ENCODE results near the gene UBA5. TPM values are rescaled to one million over a fixed set of nuclear protein-coding genes. Genes with fewer than 3 reads are reported as not detected.
"Not testable (repeated sequence)": the region's sequence is repeated elsewhere in the genome, so short reads cannot be mapped to it uniquely, and the experiment has no call there.

Gene UBA5
- 10 to 100 TPM; 35.4 to 39.2 TPM for total RNA-seq
- 39.3 TPM for polyA plus RNA-seq (2013, experiment 1 of 2)
- 40.1 TPM for polyA plus RNA-seq (2013, experiment 2 of 2)
- total RNA-seq: 32.7 to 119 (median 49.1) reads per million in 172 experiments

- no peaks in the 10 kb centered on the region for H3K9me3 ChIP-seq (ENCODE audit: control insufficient read depth in 1 of 2, insufficient read depth in 1 of 2, low read length in 2 of 2)
- no peak for TF ChIP-seq CTCF (IDR thresholded peaks at IDR 0.05)
- H3K27ac ChIP-seq (ENCODE audit: low read depth in 1 of 2, low read length in 2 of 2): peak within 1 kb of the TSS; percentile 41 to 62
- Mint-ChIP-seq H3K4me1 (ENCODE audit: low read depth) (peaks cover 77% of the 10 kb centered on the region), H3K4me3 (peak within 1 kb of the TSS; percentile 100), H3K9me3 (no peaks in the 10 kb centered on the region), H3K36me3 (ENCODE audit: low read depth) (peaks cover 31% of the 10 kb centered on the region), H3K27me3 (no peaks in the 10 kb centered on the region), H3K27ac (peak within 1 kb of the TSS; percentile 98)
- peaks cover 8% of the 10 kb centered on the region for H3K4me1 ChIP-seq (ENCODE audit: insufficient read depth, low read length)
- DNase-seq (peak; percentile 48 to 86 (median 62)), ATAC-seq (ENCODE audit: poor library complexity) (peak; percentile 93)
- no peaks in the 10 kb centered on the region for H3K27me3 ChIP-seq (ENCODE audit: control insufficient read depth in 1 of 2, insufficient read depth in 2 of 2, low read length in 2 of 2)
- H3K36me3 ChIP-seq (ENCODE audit: insufficient read depth, low read length): no peaks in the 10 kb centered on the region
- POLR2A ChIA-PET: interaction anchor here (0.6 to 1.7 kb wide), 7 partner anchors 10 to 243 kb away, joined by 3 to 10 read pairs (median 4); partner anchors contain the start of genes DNAJC13 and NPHP3
- CTCF ChIA-PET: interaction anchor here (1.3 to 1.5 kb wide), 2 partner anchors 12 to 16 kb away, joined by 3 to 4 read pairs; no protein-coding TSS in a partner anchor
- intact Hi-C loops (cut with DNase I, micrococcal nuclease): loop anchor here in 1 of 2 experiments (5.0 kb wide), 4 partner anchors 57 to 1827 kb away; partner anchors contain the start of genes ANAPC13, CEP63 and DNAJC13
- peak within 1 kb of the TSS; percentile 93 for H3K4me3 ChIP-seq (ENCODE audit: low read length)
Measured at GRCh38 chr3:132660052-132660810, at the start of gene UBA5. Gene UBA5, plus strand, starts transcription at chr3:132660329. Its CDS starts 209 bp downstream, at chr3:132660538.

GRCh38 chr3:132615301-132615700 lies 44.8 kb upstream of the UBA5 start:
- POLR2A ChIA-PET: not testable (repeated sequence)

GRCh38 chr3:132615881-132616280 lies 44.2 kb upstream of the UBA5 start:
- Mint-ChIP-seq H3K4me1 (ENCODE audit: low read depth) (peaks cover 3% of the 10 kb centered on the region), H3K27ac (no peak overlapping the region), H3K36me3 (ENCODE audit: low read depth) (peaks cover 66% of the 10 kb centered on the region), H3K9me3 (peaks cover 2% of the 10 kb centered on the region), H3K4me3 (no peak overlapping the region), H3K27me3 (no peaks in the 10 kb centered on the region)
- no peak for DNase-seq
- CTCF ChIA-PET: interaction anchor here (1.3 kb wide), 1 partner anchor 28 kb away, joined by 3 read pairs; no protein-coding TSS in a partner anchor
- Histone ChIP-seq H3K4me3 (ENCODE audit: low read length) (no peak overlapping the region), H3K27me3 (ENCODE audit: control insufficient read depth in 1 of 2, insufficient read depth in 2 of 2, low read length in 2 of 2) (no peaks in the 10 kb centered on the region), H3K4me1 (ENCODE audit: insufficient read depth, low read length) (no peaks in the 10 kb centered on the region), H3K36me3 (ENCODE audit: insufficient read depth, low read length) (peaks cover 4% of the 10 kb centered on the region), H3K9me3 (ENCODE audit: control insufficient read depth in 1 of 2, insufficient read depth in 1 of 2, low read length in 2 of 2) (no peaks in the 10 kb centered on the region), H3K27ac (ENCODE audit: low read depth in 1 of 2, low read length in 2 of 2) (no peak overlapping the region)
- TF ChIP-seq CTCF (IDR thresholded peaks at IDR 0.05): no peak
- POLR2A ChIA-PET: no interaction called here
- no peak for ATAC-seq (ENCODE audit: poor library complexity)
- intact Hi-C loops (cut with DNase I, micrococcal nuclease): no loop called here

More at GRCh38 chr3:132615301-132615700, 44.8 kb upstream of the UBA5 start:
- H3K9me3 ChIP-seq (ENCODE audit: control insufficient read depth in 1 of 2, insufficient read depth in 1 of 2, low read length in 2 of 2); H3K4me1 Mint-ChIP-seq (ENCODE audit: low read depth); CTCF ChIA-PET; H3K9me3 Mint-ChIP-seq; H3K4me1 ChIP-seq (ENCODE audit: insufficient read depth, low read length); H3K36me3 ChIP-seq (ENCODE audit: insufficient read depth, low read length); H3K27ac Mint-ChIP-seq; DNase-seq; H3K4me3 ChIP-seq (ENCODE audit: low read length); ATAC-seq (ENCODE audit: poor library complexity); H3K27ac ChIP-seq (ENCODE audit: low read depth in 1 of 2, low read length in 2 of 2); H3K27me3 Mint-ChIP-seq; H3K4me3 Mint-ChIP-seq; H3K27me3 ChIP-seq (ENCODE audit: control insufficient read depth in 1 of 2, insufficient read depth in 2 of 2, low read length in 2 of 2); intact Hi-C loops (cut with DNase I, micrococcal nuclease): not testable (repeated sequence)
- peaks cover 66% of the 10 kb centered on the region for H3K36me3 Mint-ChIP-seq (ENCODE audit: low read depth)
